Memory B cell (primary cell): ENCODE results near the gene WDR64.
"Not testable (repeated sequence)": the region's sequence is repeated elsewhere in the genome, so short reads cannot be mapped to it uniquely, and the experiment has no call there.

Experiments used
- ATAC-seq: fragments of 150-1000 bp; cut with Tn5 transposase; 2 replicates; pipeline ENCODE4 v1.10.0; 2021; ENCODE audit warnings: low read depth, mild to moderate bottlenecking, moderate library complexity
- DNase-seq, 2 donors: peaks; one replicate each; pipeline ENCODE4 v3.0.0; 2022; ENCODE audit warnings: low spot score in 2 of 2
- H3K27ac Mint-ChIP-seq: one replicate; pipeline ENCODE4 v1.8.0; 2022; ENCODE audit warnings: mild to moderate bottlenecking, moderate library complexity, mixed read lengths
- H3K27me3 Mint-ChIP-seq: one replicate; pipeline ENCODE4 v1.8.0; 2022; ENCODE audit warnings: mixed read lengths
- H3K36me3 Mint-ChIP-seq: one replicate; pipeline ENCODE4 v1.8.0; 2022; ENCODE audit warnings: mild to moderate bottlenecking, mixed read lengths
- H3K4me1 Mint-ChIP-seq: one replicate; pipeline ENCODE4 v1.8.0; 2022; ENCODE audit warnings: mixed read lengths
- H3K4me3 Mint-ChIP-seq: one replicate; pipeline ENCODE4 v1.8.0; 2022; ENCODE audit warnings: mild to moderate bottlenecking, moderate library complexity, mixed read lengths
- H3K9me3 Mint-ChIP-seq: one replicate; pipeline ENCODE4 v1.8.0; 2022; ENCODE audit warnings: mixed read lengths

Gene WDR64

GRCh38 chr1:241772932-241773500 lies 120.9 kb downstream of the WDR64 start:
- H3K27ac Mint-ChIP-seq, result no peak overlapping the region
- DNase-seq, result no peak
- peaks cover 2% of the 10 kb centered on the region for H3K27me3 Mint-ChIP-seq
- H3K4me1 Mint-ChIP-seq, result peaks cover 7% of the 10 kb centered on the region
- no peaks in the 10 kb centered on the region for H3K9me3 Mint-ChIP-seq
- H3K4me3 Mint-ChIP-seq, result no peak overlapping the region
- no peak for ATAC-seq
- H3K36me3 Mint-ChIP-seq, result no peaks in the 10 kb centered on the region

GRCh38 chr1:241773991-241774390 lies 121.9 kb downstream of the WDR64 start:
- peaks cover under 1% of the 10 kb centered on the region for H3K9me3 Mint-ChIP-seq
- DNase-seq, result no peak
- no peak overlapping the region for H3K27ac Mint-ChIP-seq
- H3K27me3 Mint-ChIP-seq, result peaks cover 2% of the 10 kb centered on the region
- H3K4me3 Mint-ChIP-seq, result no peak overlapping the region
- ATAC-seq, result no peak
- peaks cover 7% of the 10 kb centered on the region for H3K4me1 Mint-ChIP-seq
- no peaks in the 10 kb centered on the region for H3K36me3 Mint-ChIP-seq

- H3K9me3 Mint-ChIP-seq, result peaks cover 2% of the 10 kb centered on the region
- H3K4me3 Mint-ChIP-seq, result no peak overlapping the region
- peaks cover 2% of the 10 kb centered on the region for H3K27me3 Mint-ChIP-seq
- H3K27ac Mint-ChIP-seq, result no peak overlapping the region
- H3K4me1 Mint-ChIP-seq, result peaks cover 7% of the 10 kb centered on the region
- no peak for ATAC-seq
- no peaks in the 10 kb centered on the region for H3K36me3 Mint-ChIP-seq
- DNase-seq, result no peak
Observed at GRCh38 chr1:241775021-241775420, 122.9 kb downstream of the WDR64 start.

DNA sequence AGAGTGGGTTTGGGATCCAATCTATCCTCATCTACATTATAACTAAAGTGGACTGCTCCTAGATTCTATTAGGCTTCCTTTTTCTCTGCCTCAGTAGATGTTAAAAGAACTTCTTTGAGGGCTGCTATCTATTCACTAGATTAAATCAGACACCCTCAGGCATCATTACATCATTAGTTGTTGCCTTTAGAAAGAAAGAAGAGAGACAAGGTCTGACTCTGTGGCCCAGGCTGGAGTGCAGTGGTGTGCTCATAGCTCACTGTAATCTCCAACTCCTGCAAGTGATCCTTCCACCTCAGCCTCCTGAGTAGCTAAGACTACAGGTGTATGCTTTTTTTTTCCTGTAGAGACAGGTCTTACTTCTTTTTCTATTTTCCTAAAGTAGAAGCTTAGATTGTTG lies 124.8 kb downstream of the WDR64 start:
- DNase-seq (no peak), ATAC-seq (no peak)
- H3K27me3 Mint-ChIP-seq, result peaks cover 2% of the 10 kb centered on the region
- peaks cover 2% of the 10 kb centered on the region for H3K9me3 Mint-ChIP-seq
- no peaks in the 10 kb centered on the region for H3K36me3 Mint-ChIP-seq
- peaks cover 7% of the 10 kb centered on the region for H3K4me1 Mint-ChIP-seq
- H3K27ac Mint-ChIP-seq, result no peak overlapping the region
- H3K4me3 Mint-ChIP-seq, result no peak overlapping the region

DNA sequence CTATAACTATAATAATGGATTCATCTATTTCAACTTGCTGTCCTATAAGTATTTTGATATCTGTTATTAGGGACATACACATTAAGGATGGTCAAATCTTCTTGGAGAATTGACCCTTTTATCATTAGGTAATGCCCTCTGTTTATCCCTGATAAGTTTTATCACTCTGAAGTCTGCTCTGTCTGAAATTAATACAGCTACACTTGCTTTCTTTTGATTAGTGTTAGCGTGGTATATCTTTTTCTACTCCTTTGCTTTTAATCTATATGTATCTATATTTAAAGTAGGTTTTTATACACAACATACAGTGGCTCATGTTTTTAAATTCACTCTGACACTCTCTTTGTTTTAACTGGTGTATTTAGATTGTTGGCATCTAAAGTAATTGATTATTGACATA lies 126.0 kb downstream of the WDR64 start:
- Mint-ChIP-seq H3K4me1 (peaks cover 7% of the 10 kb centered on the region), H3K36me3 (no peaks in the 10 kb centered on the region), H3K27ac (no peak overlapping the region), H3K27me3 (peaks cover 2% of the 10 kb centered on the region), H3K4me3 (no peak overlapping the region), H3K9me3 (peaks cover 2% of the 10 kb centered on the region)
- DNase-seq (no peak), ATAC-seq (no peak)

GRCh38 chr1:241779897-241780296 lies 127.8 kb downstream of the WDR64 start:
- no peak for DNase-seq
- Mint-ChIP-seq H3K9me3 (peaks cover 2% of the 10 kb centered on the region), H3K27ac (no peak overlapping the region), H3K4me1 (peaks cover 7% of the 10 kb centered on the region), H3K4me3 (no peak overlapping the region), H3K36me3 (no peaks in the 10 kb centered on the region), H3K27me3 (peaks cover 2% of the 10 kb centered on the region)
- ATAC-seq, result no peak

- H3K4me1 Mint-ChIP-seq, result peaks cover 2% of the 10 kb centered on the region
- peaks cover 2% of the 10 kb centered on the region for H3K9me3 Mint-ChIP-seq
- DNase-seq (no peak), ATAC-seq (no peak)
- peaks cover 2% of the 10 kb centered on the region for H3K27me3 Mint-ChIP-seq
- no peak overlapping the region for H3K4me3 Mint-ChIP-seq
- H3K27ac Mint-ChIP-seq, result no peak overlapping the region
- H3K36me3 Mint-ChIP-seq, result no peaks in the 10 kb centered on the region
Observed at GRCh38 chr1:241782396-241782795, 130.3 kb downstream of the WDR64 start.

- no peaks in the 10 kb centered on the region for H3K9me3 Mint-ChIP-seq
- no peak overlapping the region for H3K4me3 Mint-ChIP-seq
- no peaks in the 10 kb centered on the region for H3K27me3 Mint-ChIP-seq
- no peaks in the 10 kb centered on the region for H3K4me1 Mint-ChIP-seq
- H3K27ac Mint-ChIP-seq, result no peak overlapping the region
- DNase-seq (no peak), ATAC-seq (no peak)
- H3K36me3 Mint-ChIP-seq, result no peaks in the 10 kb centered on the region
Observed at GRCh38 chr1:241787691-241788090, 135.6 kb downstream of the WDR64 start.

GRCh38 chr1:241789061-241789460 lies 137.0 kb downstream of the WDR64 start:
- Mint-ChIP-seq H3K9me3 (no peaks in the 10 kb centered on the region), H3K4me3 (no peak overlapping the region), H3K27me3 (no peaks in the 10 kb centered on the region), H3K36me3 (no peaks in the 10 kb centered on the region), H3K4me1 (no peaks in the 10 kb centered on the region), H3K27ac (no peak overlapping the region)
- no peak for DNase-seq
- no peak for ATAC-seq

- DNase-seq (no peak), ATAC-seq (no peak)
- Mint-ChIP-seq H3K27ac (no peak overlapping the region), H3K9me3 (no peaks in the 10 kb centered on the region), H3K4me3 (no peak overlapping the region), H3K36me3 (no peaks in the 10 kb centered on the region), H3K27me3 (peaks cover 2% of the 10 kb centered on the region), H3K4me1 (no peaks in the 10 kb centered on the region)
Observed at GRCh38 chr1:241799416-241799815, 147.3 kb downstream of the WDR64 start.

DNA sequence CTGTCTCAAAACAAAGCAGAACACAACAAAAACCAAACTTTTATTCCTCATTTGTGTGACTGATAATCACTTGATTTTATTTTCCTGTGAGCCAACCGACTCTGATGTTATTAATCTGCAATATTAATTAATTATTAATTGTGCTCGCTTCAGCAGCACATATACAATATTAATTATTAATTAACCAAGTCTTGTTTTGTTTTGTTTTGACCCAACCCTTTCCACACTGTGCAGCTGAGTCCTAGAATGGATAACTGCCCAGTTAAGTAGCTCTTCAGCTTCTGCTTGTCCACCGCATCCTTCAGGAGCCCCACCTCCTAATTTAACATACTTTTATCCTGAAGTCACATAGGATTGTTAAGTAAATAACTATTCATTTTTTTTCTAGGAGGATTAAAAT lies 148.6 kb downstream of the WDR64 start:
- H3K27me3 Mint-ChIP-seq, result no peaks in the 10 kb centered on the region
- no peaks in the 10 kb centered on the region for H3K9me3 Mint-ChIP-seq
- H3K4me1 Mint-ChIP-seq, result no peaks in the 10 kb centered on the region
- H3K4me3 Mint-ChIP-seq, result no peak overlapping the region
- no peaks in the 10 kb centered on the region for H3K36me3 Mint-ChIP-seq
- H3K27ac Mint-ChIP-seq, result no peak overlapping the region
- DNase-seq, result no peak
- ATAC-seq, result no peak

- Mint-ChIP-seq H3K27ac (no peak overlapping the region), H3K4me3 (no peak overlapping the region), H3K36me3 (no peaks in the 10 kb centered on the region), H3K9me3 (no peaks in the 10 kb centered on the region), H3K4me1 (no peaks in the 10 kb centered on the region), H3K27me3 (no peaks in the 10 kb centered on the region)
- DNase-seq (no peak), ATAC-seq (no peak)
Observed at GRCh38 chr1:241802863-241803262, 150.8 kb downstream of the WDR64 start.

- not testable (repeated sequence) for ATAC-seq, H3K27ac Mint-ChIP-seq, H3K9me3 Mint-ChIP-seq, H3K4me1 Mint-ChIP-seq, DNase-seq, H3K36me3 Mint-ChIP-seq, H3K27me3 Mint-ChIP-seq, H3K4me3 Mint-ChIP-seq
Observed at GRCh38 chr1:241804706-241805105, 152.6 kb downstream of the WDR64 start.

DNA sequence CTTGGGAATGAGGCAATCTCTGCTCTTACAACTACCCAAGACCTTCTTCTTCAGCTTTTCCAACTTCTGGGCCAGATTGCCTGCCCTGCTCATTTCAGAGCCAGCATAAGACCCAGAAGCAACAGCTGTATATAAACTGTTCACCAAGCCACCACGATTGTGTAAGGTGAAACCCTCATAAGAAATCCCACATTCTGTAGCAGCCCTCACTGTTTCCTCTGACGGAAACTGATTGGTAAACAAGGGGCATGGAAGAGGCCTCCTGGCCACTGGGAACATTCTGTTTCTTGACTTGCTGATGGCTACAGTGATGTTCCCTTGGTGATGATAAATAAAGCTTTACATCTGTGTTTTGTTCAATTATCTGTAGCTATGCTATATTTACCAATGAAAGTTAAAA lies 156.2 kb downstream of the WDR64 start:
- Mint-ChIP-seq H3K4me1 (no peaks in the 10 kb centered on the region), H3K27me3 (no peaks in the 10 kb centered on the region), H3K4me3 (no peak overlapping the region), H3K9me3 (no peaks in the 10 kb centered on the region), H3K27ac (no peak overlapping the region), H3K36me3 (no peaks in the 10 kb centered on the region)
- ATAC-seq, result no peak
- no peak for DNase-seq

DNA sequence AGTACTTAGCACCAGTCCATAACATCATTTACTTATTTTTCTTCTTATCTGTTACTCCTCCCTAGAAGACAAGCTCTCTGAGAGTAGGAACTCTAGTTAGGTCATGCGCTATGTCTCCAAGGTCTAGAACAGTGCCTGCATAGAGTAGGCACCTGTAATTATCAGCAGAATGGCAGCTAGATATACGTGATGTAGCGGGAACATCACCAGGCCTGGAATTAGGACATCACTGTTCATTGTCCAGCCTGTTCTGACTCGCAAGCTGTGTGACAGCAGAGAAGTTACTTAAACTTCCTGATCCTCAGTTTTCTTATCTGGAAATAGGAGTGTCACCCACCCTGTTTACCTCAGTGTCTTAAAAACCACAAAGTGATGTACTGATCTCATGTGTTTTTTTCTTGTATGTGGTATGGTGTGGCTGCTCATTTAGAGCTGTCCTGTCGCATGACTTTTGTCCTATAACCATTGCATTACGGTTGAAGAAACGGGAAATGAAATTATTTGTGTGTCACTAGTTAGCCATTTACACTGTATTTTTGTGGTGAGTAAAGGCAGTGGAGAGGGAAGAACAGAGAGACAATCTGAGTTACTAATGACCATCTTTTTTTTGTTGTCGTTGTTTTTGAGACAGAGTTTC lies 158.8 kb downstream of the WDR64 start:
- DNase-seq (no peak), ATAC-seq (peak; percentile 60)
- Mint-ChIP-seq H3K36me3 (no peaks in the 10 kb centered on the region), H3K9me3 (no peaks in the 10 kb centered on the region), H3K4me1 (no peaks in the 10 kb centered on the region), H3K27me3 (no peaks in the 10 kb centered on the region), H3K4me3 (no peak overlapping the region), H3K27ac (no peak overlapping the region)
